Activated CD4-positive, alpha-beta T cell treated with anti-CD3 and anti-CD28 coated beads, Interleukin-2, Interleukin-6, amounts not matched to agents 100 ng/mL and 50 ng/mL, durations not matched to agents 16 hours and 8 hours (primary cell): ENCODE data around the gene CD9.

Experiments used
- DNase-seq: peaks from one replicate; pipeline ENCODE4 v3.0.0-alpha.2; 2020

CD9 gene

GRCh38 chr12:6277982-6278438 lies 77.8 kb downstream of the CD9 start:
- peak; percentile 23 for DNase-seq

- DNase-seq: peak; percentile 89
Measured at GRCh38 chr12:6278439-6279255, 78.4 kb downstream of the CD9 start.

- no peak for DNase-seq
Measured at GRCh38 chr12:6279256-6279628, 79.0 kb downstream of the CD9 start.

- no peak for DNase-seq
Measured at GRCh38 chr12:6279631-6280030, 79.4 kb downstream of the CD9 start.

GRCh38 chr12:6280053-6280469 lies 79.9 kb downstream of the CD9 start:
- DNase-seq: no peak

- DNase-seq: no peak
Measured at GRCh38 chr12:6280672-6281071, 80.5 kb downstream of the CD9 start.

DNA sequence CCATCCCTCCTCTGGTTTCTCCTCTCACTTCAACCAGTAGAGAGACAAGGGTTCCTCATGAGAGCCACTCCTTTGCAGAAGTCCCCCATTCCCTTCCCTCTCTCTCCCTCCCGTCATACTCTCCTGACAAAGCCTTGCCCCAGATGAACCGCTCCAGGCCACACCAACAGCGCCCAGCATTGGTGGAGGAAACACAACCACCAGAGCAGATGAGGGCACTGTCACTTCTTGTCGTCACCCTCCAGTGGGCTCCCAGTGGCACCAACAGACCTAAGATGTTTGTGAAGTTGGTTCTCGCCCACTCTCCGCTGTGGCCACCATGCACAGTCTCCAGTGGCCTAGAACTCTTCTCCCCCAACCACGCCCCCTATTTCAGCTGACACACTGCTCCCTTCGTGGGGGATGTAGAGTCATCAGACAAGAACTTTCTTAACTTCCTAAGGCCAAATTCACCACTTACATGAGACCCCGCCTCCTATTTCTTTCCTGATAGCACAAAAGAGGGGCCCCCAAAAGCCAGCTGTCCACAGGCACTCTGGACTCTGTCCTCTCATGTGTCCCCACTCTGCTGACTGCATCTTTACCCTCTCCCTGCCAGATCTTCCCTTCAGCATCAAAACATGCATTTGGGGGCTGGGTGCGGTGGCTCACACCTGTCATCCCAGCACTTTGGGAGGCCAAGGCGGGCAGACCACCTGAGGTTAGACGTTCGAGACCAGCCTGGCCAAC lies 81.0 kb downstream of the CD9 start:
- DNase-seq: no peak

- no peak for DNase-seq
Measured at GRCh38 chr12:6282453-6282840, 82.2 kb downstream of the CD9 start.

DNA sequence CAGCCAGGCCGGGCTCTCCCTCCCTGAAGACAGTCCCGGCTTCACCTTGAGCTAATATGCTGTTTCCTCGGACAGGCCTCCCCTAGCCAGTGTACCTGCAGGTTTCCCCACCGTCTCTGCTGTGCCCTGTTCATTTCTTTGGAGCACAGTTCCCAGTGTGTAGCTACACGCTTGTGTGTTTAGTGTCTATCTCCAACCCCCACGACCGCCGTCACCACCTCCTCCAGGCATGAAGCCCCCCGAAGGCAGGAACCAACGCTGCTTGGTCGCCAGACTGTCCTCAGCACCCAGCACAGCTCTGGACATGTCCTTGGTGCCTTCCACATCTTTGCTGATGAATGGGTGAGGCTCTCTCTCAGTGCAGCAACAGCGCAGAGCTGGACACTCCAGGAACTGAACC lies 84.1 kb downstream of the CD9 start:
- DNase-seq: no peak

GRCh38 chr12:6285063-6285477 lies 84.9 kb downstream of the CD9 start:
- peak; percentile 72 for DNase-seq

DNA sequence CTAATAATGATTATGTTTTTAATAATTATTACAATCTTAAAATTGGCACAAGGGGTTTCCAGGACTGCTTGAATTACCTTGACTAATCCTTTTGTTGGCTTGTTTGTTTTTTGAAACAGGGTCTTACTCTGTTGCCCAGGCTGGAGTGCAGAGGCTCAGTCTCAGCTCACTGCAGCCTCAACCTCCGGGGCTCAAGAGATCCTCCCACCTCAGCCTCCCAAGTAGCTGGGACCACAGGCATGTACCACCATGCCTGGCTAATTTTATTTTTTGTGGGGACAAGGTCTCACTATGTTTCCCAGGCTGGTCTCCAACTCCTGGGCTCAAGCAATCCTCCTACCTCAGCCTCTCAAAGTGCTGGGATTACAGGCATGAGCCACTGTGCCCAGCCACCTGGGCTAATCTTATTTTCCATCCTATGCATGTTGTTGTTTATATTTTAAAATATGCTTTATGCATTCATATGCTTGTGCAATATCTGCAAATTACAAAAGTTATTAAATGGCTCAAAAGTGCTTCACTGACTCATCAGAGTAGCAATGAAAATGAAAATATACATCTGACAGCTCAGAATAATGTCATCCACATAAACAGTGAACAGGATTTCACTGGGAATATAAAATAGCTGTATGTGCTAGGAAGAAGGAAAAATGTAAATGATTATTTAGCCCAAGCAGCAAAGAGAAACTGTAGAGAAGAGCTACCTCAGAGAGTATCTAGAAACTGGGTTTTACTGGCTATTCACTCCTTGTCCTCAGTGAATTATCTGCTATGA lies 85.5 kb downstream of the CD9 start:
- no peak for DNase-seq
